ENCODE results near the gene PDE1C.

Gene PDE1C

DNA sequence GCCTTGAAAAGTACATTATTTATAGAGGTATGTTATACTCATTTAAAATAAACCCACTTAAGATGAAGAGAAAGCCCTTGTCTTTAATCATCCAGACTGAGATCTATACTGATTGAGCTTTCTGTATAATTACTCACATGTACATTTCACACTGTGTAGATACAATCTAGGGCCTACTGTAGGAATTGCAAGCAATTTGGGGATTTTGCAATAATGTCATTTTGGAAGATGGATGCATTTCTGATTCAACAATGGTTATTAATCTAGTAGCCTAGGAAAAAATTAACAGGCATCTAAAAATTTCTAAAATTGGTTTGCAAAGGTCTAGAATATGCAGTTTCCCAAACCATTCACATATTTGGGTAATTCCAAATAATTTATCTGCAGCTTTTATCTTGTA lies 132.2 kb downstream of the PDE1C start:
- no peak for DNase-seq

DNA sequence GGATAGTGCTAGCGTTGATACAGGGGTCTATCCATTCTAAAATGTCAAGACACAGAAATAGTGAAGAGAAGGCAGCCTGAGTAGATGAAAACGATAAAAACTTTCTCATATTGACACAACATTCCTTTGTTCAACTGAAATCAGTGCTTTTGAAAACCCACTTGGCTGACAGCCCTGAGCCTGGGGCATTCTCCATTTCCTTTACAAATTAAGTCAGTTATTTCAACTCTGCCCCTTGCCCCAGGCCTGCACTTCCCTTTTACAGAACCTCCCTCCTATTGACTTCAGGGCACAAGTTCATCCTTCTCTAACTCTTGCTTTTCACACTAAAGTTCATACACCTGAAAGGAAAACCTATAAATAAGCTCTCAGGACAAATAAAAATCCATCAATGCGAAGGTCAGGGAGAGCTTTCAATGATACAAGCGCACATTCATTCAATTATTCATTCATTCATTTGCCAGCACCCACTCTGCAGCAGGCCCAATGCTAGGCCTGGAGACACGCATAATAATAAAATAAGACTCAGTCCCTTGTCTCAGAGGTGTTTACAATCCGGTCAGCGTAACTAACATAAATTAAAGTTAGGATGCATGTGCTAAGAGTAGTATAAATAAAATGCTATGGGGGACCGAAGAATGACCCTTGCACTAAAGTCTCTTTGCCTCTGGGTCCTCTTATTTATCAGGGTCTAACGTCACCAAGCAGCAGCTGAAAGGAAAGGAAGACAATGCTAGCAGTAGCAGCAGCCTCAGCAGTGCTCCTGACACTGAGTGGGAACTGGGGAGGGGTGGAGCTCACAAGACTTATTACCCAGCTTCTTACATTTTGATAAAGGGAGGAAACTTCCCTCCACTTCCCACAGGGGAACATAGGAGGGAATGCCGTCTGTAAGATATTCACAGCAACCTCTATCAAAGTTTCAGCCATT lies 134.8 kb downstream of the PDE1C start:
- DNase-seq, result peak in 2 of 4 experiments; percentile 5 to 7

DNA sequence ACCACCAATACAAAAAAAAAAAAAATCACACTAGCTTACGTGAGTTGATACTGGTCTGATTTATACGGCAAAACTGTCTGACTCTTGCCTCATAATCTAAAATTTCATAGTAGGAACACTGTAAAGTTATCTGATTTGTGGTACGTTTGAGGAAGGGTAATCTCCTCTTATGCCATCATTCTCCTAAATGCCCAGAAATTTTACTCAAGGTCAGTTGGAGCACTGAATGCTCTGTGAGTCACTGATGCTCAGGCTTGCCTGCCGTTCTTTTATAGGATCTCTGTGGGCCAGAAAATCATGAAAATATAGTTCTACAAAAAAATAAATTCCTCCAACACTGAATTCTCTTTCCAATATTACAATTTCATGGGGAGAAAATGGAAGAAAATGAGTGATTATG lies 135.7 kb downstream of the PDE1C start:
- DNase-seq, result no peak

DNA sequence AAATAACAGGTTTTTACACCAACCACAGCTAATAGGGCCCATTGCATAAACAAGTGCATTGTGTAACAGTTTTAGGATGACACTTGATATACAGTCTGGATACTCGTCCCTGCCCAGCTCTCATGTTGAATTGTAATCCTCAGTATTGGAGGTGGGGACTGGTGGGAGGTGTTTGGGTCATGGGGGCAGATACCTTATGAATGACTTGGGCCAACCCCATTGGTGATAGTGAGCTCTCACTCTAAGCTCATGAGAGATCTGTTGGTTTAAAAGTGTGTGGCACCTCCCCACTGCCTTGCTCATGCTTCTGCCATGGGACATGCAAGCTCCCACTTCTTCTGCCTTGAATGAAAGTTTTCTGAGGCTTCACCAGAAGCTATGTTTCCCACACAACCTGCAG lies 136.7 kb downstream of the PDE1C start:
- no peak for DNase-seq

DNA sequence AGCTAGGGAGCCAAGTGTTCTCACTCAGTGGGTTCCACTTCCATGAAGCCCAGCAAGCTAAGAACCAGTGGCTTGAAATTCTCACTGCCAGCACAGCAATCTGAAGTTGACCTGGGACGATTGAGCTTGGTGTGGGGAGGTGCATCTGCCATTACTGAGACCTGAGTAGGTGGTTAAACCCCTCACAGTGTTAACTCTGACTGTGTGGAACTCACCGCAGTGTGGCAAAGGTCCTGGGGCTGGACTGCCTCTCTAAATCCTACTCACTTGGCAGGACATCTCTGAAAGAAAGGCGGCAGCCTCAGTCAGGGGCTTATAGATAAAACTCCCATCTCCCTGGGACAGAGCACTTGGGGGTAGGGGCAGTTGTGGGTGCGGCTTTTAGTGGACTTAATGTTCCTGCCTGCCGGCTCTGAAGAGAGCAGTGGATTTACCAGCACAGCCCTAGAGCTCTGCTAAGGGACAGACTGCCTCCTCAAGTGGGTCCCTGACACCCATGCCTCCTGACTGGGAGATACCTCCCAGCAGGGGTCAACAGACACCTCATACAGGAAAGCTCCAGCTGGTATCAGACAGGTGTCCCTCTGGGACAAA lies 143.1 kb downstream of the PDE1C start:
- no peak for DNase-seq

DNA sequence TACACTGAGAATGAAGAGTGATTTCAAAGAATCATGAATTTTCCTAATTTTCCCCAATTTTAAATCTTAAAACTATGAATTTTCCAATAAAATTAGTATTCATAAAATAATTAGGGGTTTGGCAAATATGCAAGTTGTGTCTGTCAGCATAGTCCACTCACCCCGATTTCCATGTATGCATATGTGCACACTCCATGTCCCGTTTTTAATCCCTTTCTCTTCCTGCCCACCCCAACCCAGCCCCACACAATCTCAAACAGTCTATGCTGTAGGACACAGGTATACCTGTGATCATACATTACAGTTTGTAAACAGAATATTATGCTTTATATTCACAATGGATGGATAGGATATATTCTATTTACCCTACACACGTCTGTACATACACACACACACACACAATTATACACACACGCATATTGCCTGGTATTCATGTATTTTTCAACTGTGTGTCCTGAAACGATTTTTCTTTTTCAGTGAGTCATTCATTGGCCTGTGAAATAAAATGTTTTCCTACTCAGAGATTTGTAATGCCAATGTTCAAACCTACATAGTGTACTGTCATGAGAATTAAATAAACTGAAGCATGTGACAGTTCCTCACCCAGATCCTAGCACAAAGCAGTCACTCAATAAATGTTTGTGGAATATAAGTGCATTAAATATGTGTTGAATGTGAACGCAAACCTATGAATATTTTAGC lies 144.3 kb downstream of the PDE1C start:
- DNase-seq, result no peak

DNA sequence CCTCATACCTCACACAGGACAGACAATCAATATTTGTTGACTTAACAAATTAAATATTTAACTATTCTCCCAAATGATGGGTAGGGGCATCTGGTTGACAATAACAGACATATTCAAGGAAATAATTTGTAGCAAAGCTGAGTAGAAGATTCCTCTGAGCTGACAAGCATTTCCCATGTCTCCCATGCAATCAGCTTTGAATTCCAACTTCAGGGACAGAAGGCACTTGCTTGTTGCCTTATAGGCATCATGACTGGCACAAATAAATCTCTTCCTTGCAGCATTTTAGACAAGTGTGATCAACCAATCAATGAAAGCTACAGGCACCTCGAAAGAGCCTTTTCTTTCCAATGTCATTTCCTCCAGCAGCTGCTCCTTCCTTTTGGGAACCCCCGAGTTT lies 146.0 kb downstream of the PDE1C start:
- DNase-seq, result no peak

DNA sequence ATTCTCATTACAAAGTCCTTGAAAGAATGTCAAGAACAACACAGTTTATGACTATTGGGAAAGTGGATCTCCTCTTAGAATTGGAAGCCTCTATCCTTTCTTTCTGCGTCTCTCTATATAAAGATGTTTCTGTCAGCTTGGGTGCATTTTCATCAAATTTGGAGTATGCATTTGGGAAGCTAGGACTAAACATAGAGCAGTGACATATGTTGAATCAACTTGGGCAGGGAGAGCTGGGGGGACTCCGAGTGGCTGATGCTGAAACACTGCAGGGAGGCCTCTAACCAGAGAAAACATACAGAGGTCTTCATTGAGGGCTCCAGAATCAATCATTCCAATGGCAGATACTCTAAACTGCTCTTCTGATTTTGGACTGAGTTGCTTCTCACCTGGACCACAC lies 147.4 kb downstream of the PDE1C start:
- DNase-seq, result no peak

DNA sequence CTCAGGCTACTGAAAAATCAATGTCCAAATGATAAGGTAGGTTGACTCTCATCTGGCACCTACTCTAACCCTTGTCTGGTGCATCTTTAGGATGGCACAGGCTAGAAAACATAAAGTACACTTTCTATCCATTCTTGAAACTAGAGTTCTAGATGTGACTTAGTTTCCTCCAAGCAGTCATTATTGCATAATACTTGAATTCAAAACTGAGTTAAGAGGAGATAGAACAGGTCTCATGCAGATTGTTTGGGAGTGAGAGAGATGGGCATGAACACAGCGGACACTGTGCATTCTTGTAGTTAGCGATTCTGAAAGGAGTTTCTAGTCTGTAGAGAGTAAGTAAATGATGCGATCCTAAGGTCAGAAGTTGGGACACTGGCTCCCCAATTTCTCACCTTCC lies 149.2 kb downstream of the PDE1C start:
- DNase-seq, result no peak

DNA sequence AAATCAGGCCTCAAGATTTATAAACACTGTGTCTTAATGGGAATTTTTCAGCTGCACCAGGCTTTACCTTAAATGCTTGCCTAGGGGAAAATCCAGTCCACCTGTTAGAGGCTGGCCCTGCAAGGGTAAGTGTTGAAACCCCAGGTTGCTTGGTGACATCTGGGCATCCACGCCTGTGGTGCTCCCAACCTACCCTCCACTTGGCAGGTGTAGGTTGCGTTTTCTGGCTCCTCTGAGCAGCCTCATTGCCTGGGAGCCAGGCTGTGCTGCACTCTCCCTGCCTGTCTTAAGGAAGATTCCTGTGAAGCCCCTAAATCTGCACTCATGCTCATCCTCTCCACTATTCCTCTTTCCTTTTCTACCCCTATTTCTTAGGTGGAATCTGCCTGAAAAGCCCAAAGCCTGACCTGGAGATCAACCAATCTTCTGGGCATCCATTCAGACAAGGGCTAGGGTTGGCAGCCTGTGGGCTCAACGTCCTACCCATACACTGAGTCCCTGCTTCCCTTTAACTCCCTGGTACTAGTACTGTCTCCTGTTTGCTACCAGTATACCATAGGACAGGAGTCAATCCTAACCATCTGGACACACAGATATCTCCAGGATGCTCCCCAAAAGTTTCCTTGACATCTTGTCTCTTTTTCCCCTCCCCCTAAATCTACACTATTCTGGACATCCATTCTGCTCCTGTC lies 150.4 kb downstream of the PDE1C start:
- DNase-seq, result no peak

DNA sequence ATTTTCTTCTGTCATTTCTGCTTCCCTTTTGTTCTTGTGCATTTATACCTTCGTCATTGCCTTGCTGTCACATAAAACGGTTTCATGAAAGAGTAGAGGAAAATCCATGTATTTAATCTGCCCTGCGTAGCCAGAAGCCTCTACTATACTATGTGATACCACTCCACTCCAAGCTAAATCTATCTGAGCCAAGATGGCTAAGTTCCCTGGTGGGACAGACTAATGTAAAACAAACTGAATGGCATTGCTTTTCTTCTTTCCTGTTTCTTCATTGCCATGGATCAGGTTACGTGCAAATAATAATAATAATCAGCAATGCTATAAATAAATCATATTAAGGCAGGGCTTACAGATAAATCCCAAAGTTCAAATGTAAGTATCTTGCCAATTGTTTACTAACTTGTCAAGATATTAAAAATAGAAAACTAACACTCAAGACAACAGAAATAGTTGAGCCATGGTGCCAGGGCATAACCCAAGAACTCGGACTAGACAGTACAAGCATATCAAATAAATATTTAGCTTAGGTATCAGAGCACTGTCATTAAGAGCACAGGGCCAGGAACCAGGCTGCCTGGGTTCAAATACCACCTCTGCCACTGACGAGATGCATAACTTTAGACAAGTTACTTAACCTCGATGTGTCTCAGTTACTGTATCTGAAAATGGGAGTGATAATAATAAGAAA lies 151.4 kb downstream of the PDE1C start:
- no peak for DNase-seq

DNA sequence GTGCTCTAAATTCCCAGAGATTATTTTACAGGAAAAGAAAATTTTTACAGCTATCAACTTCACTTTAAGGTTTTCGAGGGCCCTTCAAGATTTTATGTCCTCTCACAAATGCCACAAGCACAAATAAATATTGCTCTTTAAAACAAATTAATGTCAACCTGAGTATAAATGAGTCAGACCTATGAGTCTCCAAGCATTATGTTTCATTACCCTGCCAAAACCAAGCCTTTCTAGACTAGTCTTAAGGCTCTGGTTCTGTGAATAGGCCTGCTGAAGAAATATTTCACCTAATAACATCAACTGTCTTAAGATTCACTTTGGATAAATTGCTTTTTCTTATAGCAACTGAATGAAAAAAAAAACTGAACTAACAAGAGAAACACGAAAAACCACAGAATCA lies 153.0 kb downstream of the PDE1C start:
- DNase-seq, result no peak

DNA sequence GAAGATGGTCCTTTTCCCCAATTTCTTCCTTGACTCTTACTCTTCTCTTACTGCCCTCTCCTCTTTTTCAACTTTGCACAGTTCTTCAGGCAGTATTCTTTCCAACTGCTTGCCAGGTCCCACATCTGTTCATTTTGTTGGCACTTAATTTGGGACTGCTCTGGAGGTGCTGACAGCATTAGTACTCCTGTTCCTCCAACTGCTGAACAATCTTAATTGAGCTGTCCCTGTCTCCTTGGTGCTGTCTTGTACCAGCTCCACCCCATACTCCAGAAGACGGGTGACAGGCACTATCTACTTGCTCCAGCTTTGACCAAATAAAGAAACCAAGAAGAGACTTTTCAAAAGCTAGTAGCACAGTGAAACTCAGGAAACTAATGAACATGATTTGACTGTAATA lies 160.0 kb downstream of the PDE1C start:
- no peak for DNase-seq

DNA sequence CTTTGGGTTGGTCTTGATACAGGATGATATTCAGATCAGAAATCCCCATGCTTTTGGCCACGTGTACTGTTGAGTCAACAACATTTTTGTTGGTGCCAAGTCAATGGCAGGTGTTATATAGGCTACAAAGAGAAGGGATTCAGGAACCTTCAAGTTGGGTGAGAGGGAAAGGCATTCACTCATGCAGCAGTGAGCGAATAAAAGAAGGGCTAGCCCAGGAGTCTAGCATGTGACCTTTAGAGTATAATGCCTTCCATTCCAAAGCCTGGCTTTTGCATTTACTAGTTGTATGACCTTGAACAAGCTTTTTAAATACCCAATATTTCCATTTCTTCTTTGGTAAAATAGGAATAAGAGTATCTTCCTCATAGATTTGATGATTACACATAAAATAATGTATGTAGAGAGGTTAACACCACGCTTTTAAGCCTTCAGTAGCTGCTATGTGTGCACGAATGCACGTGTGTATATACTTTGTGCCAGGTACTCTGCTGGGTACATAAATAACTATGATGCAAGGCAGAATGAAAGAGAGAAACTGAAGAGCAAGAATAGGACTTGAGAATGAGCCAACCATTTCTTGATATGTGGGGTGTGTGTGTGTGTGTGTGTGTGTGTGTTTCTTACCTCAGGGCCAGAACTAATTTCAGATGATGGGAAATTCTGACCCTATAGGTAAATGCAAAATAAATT lies 163.6 kb downstream of the PDE1C start:
- DNase-seq, result no peak

DNA sequence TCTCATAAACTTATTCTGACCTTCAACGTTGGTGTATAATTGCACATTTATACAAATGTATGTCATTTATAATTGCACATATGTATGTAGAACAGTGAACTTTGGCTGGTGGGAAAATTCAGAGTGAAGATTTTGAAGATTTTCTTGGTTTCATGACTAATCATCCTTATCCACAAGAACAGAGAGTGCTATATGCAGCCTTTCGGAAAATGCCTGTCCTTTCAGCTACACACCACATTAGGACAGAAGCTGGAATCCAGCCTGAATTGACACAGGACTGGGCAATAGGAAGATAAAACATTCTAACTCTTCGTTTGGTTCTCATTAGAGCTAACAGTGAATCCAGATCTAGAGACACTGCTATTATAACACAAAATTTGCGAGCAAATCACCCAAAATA lies 166.2 kb downstream of the PDE1C start:
- no peak for DNase-seq

DNA sequence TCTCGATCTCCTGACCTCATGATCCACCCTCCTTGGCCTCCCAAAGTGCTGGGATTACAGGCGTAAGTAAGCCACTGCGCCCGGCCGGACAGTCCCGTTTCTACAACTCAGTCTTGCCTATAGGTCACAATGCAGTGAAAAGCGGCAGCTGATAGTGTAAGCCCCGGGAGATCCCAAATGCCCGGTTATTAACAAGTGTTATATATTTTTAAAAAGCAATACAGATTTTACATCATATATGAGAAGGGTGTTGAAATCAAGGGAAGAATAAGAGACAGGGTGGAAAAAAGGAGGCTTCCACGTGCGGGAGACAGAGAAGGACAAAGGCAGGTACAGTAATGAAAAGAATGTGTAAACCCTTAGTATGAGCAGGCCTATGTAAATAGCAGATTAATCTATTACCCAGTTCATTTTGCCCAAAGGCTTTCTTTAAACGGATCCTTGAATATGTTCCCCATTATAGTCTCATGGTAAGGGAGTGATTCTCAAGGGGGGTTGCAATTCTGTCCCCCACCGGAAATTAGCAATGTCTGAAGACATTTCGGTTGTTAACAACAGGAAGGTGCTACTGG lies 170.8 kb downstream of the PDE1C start:
- no peak for DNase-seq

DNA sequence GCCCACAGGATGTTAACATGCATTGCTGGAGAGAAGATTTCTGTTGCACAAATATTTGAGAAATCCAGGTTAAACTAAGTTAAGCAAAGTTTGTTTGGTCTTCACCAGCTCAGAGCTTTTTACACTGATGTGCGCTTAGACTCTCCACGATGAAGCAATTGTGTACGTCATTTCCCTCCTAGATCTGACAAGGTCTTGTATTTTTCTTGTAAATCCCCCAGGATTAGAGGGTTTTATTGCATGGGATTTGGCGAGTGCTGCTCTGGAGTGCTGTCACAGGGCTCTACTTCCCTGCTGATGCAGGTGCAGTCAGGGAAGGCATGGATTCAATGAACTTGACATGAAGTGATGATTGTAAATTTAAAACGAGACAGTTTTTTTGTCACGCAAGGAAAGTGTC lies 173.3 kb downstream of the PDE1C start:
- no peak for DNase-seq

DNA sequence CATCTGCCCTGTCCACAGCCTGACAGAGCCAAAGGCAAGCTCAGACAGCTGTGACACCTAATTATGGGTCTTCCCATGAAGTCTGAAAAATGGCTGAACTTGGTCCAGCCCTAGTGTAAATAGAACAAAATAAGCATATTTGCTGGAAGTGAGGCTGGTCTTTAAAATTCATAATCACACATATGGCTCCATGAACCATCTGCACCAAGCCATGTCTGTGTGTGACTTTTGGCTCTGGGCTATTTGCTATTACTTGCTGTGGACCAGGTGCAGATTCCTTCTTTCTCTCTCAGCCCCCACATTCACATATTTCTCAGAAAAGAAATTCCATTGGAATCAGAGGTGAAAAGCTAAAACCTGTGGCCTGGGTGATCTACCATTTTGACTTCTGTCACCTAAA lies 175.9 kb downstream of the PDE1C start:
- no peak for DNase-seq

DNA sequence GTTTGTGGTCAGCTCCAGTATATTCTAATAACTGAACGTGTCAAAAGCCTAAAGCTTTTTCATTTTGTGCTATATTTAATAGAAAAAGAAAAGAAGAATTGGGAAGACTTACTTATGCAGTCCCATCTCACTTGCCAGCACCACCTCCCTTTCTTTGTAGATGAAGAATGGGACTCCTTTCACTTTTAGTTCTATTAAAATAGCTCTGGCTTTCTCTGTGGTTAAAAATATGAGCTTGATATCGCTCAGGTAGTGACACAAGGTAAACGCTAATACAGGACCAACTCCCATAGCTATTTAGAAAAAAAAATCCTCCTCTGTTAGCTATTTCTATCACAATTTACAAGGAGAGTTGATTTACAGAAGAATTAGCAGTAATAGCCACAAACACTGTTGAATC lies 176.8 kb downstream of the PDE1C start:
- DNase-seq, result no peak

DNA sequence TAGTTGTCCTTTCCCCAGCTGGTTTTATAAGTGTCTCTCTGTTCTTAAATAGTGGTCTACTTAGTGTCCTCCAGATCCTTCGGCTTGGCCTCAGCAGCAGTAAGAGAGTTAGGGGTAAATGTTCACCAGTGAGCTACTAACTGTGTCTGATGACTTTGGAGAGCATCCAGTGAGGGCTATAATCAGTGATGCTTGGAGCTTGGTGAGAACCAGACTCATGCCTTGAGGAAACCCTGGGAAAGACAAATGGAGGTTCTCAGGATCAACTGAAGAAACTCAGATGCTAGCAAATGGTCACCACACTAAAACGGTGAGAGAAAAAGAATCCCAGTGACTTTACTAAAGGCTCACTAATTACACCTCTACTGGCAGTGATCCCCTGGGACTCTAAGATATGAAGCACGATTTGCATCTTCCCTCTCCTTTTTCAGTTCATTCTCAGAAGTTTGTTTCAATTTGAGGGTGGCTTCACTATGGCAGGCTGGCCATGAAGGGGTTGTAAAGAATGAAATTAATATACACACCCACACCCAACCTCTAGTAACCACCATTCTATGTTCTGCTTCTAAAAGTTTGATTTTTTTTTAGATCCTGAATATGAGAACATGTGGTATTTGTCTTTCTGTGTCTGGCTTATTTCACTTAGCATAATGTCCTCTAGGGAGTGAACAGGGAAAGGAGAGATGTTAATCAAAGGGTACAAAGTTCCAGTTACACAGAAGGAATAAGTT lies 177.9 kb downstream of the PDE1C start:
- no peak for DNase-seq

DNA sequence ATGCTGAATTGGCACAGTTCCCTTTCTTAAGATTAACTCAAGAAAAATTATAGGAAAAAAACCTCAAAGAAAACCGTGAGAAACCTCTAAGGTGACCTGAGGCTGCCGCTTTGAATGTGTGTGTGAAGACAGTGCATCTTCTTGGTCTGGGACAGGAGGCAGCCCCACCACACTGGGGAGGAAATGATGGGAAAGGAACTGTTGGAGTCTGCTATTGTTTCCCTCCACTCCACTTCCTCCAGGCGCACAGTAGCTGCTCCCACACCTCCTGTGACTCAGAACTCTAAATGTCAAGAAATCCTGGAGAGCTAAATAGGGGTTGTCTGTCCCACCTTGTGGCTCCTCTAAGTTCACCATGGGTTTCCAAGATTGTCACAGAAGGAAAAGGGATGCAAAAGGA lies 179.4 kb downstream of the PDE1C start:
- peak; percentile 50 to 80 (median 72) for DNase-seq
